Stimulated activated naive CD8-positive, alpha-beta T cell treated with anti-CD3 and anti-CD28 coated beads, Interleukin-15, Interleukin-2, amounts not matched to agents 100 U/mL and 50 U/mL, for 24 hours (primary cell): ENCODE measurements around the gene CFHR4.
"Not testable (repeated sequence)": the region's sequence is repeated elsewhere in the genome, so short reads cannot be mapped to it uniquely, and the experiment has no call there.

Experiments used
- ATAC-seq: fragments of 150-1000 bp; cut with Tn5 transposase; one replicate; pipeline ENCODE4 v1.10.0; 2021
- DNase-seq: peaks from one replicate; pipeline ENCODE4 v3.0.0; 2021

The CFHR4 gene

GRCh38 chr1:196941474-196941873 lies 53.6 kb downstream of the CFHR4 start:
- not testable (repeated sequence) for DNase-seq

GRCh38 chr1:196943568-196943967 lies 55.7 kb downstream of the CFHR4 start, which contains the start of gene CFHR2:
Gene CFHR2 (plus strand): TSS chr1:196943738. CDS start chr1:196943881, 143 bp downstream.
- not testable (repeated sequence) for ATAC-seq, DNase-seq

More at GRCh38 chr1:196941474-196941873, 53.6 kb downstream of the CFHR4 start:
- ATAC-seq: not testable (repeated sequence)

- DNase-seq (no peak), ATAC-seq (no peak)
Measured at GRCh38 chr1:196951711-196952394, 64.0 kb downstream of the CFHR4 start.

GRCh38 chr1:196954778-196955177 lies 66.9 kb downstream of the CFHR4 start:
- ATAC-seq (no peak), DNase-seq (no peak)

GRCh38 chr1:196955926-196956325 lies 68.1 kb downstream of the CFHR4 start:
- ATAC-seq: no peak
- no peak for DNase-seq

GRCh38 chr1:196960854-196961253 lies 73.0 kb downstream of the CFHR4 start:
- DNase-seq (no peak), ATAC-seq (no peak)
